ENCODE results near the gene MRPS33.

MRPS33 gene

GRCh38 chr7:140972876-140973829 lies 41.6 kb downstream of the MRPS33 start:
- H3K4ac ChIP-seq (ENCODE audit: low read depth, low read length): no peak overlapping the region
- no peak overlapping the region for H3K4me2 ChIP-seq (ENCODE audit: low read length)
- H3K9ac ChIP-seq (ENCODE audit: low read length): no peak overlapping the region
- H3K79me2 ChIP-seq (ENCODE audit: control insufficient read depth, insufficient read depth, low read length): no peaks in the 10 kb centered on the region
- no peak overlapping the region for H3K27ac ChIP-seq (ENCODE audit: low read depth, low read length)
- no peak overlapping the region for H4K5ac ChIP-seq (ENCODE audit: low read length)
- H3K4me3 ChIP-seq (ENCODE audit: low read length): no peak overlapping the region
- H3K23ac ChIP-seq (ENCODE audit: low read length): no peak overlapping the region
- H2BK15ac ChIP-seq (replicated peaks; ENCODE audit: low read depth): no peak overlapping the region
- H3K56ac ChIP-seq (ENCODE audit: low read length): no peak overlapping the region
- WGBS (ENCODE audit: extremely low coverage, insufficient coverage, low lambda C conversion rate): no CpG with 5 or more reads among the region's 9 CpGs
- no peak for DNase-seq
- H3K18ac ChIP-seq (ENCODE audit: low read length): no peak overlapping the region
- no peak overlapping the region for H4K8ac ChIP-seq (ENCODE audit: low read depth, low read length)
- H2AK5ac ChIP-seq (ENCODE audit: low read length): no peak overlapping the region
- no peaks in the 10 kb centered on the region for H3K79me1 ChIP-seq (ENCODE audit: low read length)
- no peak overlapping the region for H2BK5ac ChIP-seq (ENCODE audit: low read length)
- H3K27me3 ChIP-seq (ENCODE audit: insufficient read depth, low read length, poor library complexity): no peaks in the 10 kb centered on the region
- H2BK120ac ChIP-seq (ENCODE audit: low read depth, low read length): no peak overlapping the region
- no peaks in the 10 kb centered on the region for H3K4me1 ChIP-seq (ENCODE audit: control insufficient read depth, low read depth, low read length)
- no peaks in the 10 kb centered on the region for H3K36me3 ChIP-seq (ENCODE audit: control insufficient read depth, insufficient read depth, low read length)

GRCh38 chr7:140972344-140972743 lies 42.4 kb downstream of the MRPS33 start:
- H3K27ac ChIP-seq (ENCODE audit: low read depth, low read length): no peak overlapping the region
- no peaks in the 10 kb centered on the region for H3K36me3 ChIP-seq (ENCODE audit: control insufficient read depth, insufficient read depth, low read length)

DNA sequence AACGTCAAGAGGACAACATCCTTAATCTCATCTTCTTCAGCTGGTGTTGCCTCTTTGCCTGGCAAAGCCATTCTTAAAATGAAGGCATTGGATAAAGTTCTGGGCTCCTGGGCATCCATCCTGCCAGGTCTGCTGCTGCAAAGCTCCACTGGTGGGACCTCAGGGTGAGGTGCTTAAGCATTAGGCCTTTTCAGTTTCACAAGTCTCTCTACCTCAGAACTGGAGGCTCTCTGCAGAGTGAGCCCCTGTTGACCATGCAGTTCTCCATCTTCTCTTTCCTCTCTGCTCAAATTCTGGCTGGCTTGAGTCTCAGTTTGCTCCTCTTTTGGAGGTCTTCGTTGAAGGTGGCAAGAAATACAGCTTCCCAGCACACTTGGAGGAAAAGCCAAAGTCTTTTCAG lies 47.3 kb downstream of the MRPS33 start:
- no peak overlapping the region for H3K4me3 ChIP-seq (ENCODE audit: low read length)
- no peak overlapping the region for H3K4me2 ChIP-seq (ENCODE audit: low read length)
- H3K27ac ChIP-seq (ENCODE audit: low read depth, low read length): no peak overlapping the region
- H3K36me3 ChIP-seq (ENCODE audit: control insufficient read depth, insufficient read depth, low read length): no peaks in the 10 kb centered on the region
- no peaks in the 10 kb centered on the region for H3K4me1 ChIP-seq (ENCODE audit: control insufficient read depth, low read depth, low read length)
- no peak overlapping the region for H4K8ac ChIP-seq (ENCODE audit: low read depth, low read length)
- WGBS (ENCODE audit: extremely low coverage, insufficient coverage, low lambda C conversion rate): no CpG with 5 or more reads among the region's 2 CpGs
- no peaks in the 10 kb centered on the region for H3K79me2 ChIP-seq (ENCODE audit: control insufficient read depth, insufficient read depth, low read length)
- H3K23ac ChIP-seq (ENCODE audit: low read length): no peak overlapping the region
- H4K5ac ChIP-seq (ENCODE audit: low read length): no peak overlapping the region
- no peak overlapping the region for H3K9ac ChIP-seq (ENCODE audit: low read length)
- no peak overlapping the region for H2BK120ac ChIP-seq (ENCODE audit: low read depth, low read length)
- H3K27me3 ChIP-seq (ENCODE audit: insufficient read depth, low read length, poor library complexity): no peaks in the 10 kb centered on the region
- no peaks in the 10 kb centered on the region for H3K79me1 ChIP-seq (ENCODE audit: low read length)
- no peak overlapping the region for H3K18ac ChIP-seq (ENCODE audit: low read length)
- H3K4ac ChIP-seq (ENCODE audit: low read depth, low read length): no peak overlapping the region
- no peak for DNase-seq
- no peak overlapping the region for H2BK15ac ChIP-seq (replicated peaks; ENCODE audit: low read depth)
- no peak overlapping the region for H3K56ac ChIP-seq (ENCODE audit: low read length)
- H2AK5ac ChIP-seq (ENCODE audit: low read length): no peak overlapping the region
- no peak overlapping the region for H2BK5ac ChIP-seq (ENCODE audit: low read length)

More at GRCh38 chr7:140972344-140972743, 42.4 kb downstream of the MRPS33 start:
- H2BK120ac ChIP-seq (ENCODE audit: low read depth, low read length): no peak overlapping the region
- H2BK15ac ChIP-seq (replicated peaks; ENCODE audit: low read depth): no peak overlapping the region
- H3K23ac ChIP-seq (ENCODE audit: low read length): no peak overlapping the region
- H2AK5ac ChIP-seq (ENCODE audit: low read length): no peak overlapping the region
- H4K5ac ChIP-seq (ENCODE audit: low read length): no peak overlapping the region
- no peak overlapping the region for H4K8ac ChIP-seq (ENCODE audit: low read depth, low read length)
- no peaks in the 10 kb centered on the region for H3K4me1 ChIP-seq (ENCODE audit: control insufficient read depth, low read depth, low read length)
- H3K79me1 ChIP-seq (ENCODE audit: low read length): no peaks in the 10 kb centered on the region
- no peak overlapping the region for H3K9ac ChIP-seq (ENCODE audit: low read length)
- no CpG with 5 or more reads among the region's 2 CpGs for WGBS (ENCODE audit: extremely low coverage, insufficient coverage, low lambda C conversion rate)
- H2BK5ac ChIP-seq (ENCODE audit: low read length): no peak overlapping the region
- H3K4ac ChIP-seq (ENCODE audit: low read depth, low read length): no peak overlapping the region
- no peaks in the 10 kb centered on the region for H3K27me3 ChIP-seq (ENCODE audit: insufficient read depth, low read length, poor library complexity)
- DNase-seq: no peak
- no peak overlapping the region for H3K56ac ChIP-seq (ENCODE audit: low read length)
- H3K4me2 ChIP-seq (ENCODE audit: low read length): no peak overlapping the region
- no peaks in the 10 kb centered on the region for H3K79me2 ChIP-seq (ENCODE audit: control insufficient read depth, insufficient read depth, low read length)
- no peak overlapping the region for H3K4me3 ChIP-seq (ENCODE audit: low read length)
- H3K18ac ChIP-seq (ENCODE audit: low read length): no peak overlapping the region

DNA sequence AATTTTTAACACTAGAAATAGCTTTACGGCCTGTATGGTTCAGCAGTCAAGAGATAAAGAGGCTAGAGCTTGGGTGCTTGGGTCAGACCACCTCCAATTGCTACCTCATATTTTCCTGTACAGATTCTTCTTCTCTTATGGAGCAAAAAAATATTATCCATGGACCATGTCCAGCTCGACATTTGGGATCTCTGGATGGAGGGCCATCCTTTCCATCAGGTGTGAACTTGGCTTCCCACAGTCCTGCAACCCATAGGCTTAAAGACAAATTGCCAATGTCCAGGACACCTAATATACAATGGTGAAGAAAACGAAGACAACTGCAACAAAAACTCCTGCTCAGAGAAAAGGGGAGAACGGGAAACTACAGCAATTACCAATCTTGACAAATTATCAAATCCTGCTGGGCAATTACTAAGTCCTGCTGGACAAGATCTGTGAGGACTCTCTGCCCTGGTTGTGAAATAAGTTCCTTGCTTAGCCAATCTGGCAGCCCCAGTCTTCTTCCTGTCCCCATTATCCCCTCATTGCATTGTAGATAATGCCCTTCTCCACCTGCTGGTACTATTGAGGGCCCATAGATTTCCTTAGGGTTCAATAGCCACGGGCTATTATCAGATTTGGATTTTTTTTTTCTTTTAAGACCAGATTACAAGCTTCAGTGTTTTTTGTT lies 48.1 kb downstream of the MRPS33 start:
- no peaks in the 10 kb centered on the region for H3K79me1 ChIP-seq (ENCODE audit: low read length)
- no peaks in the 10 kb centered on the region for H3K4me1 ChIP-seq (ENCODE audit: control insufficient read depth, low read depth, low read length)
- H3K9ac ChIP-seq (ENCODE audit: low read length): no peak overlapping the region
- no peaks in the 10 kb centered on the region for H3K79me2 ChIP-seq (ENCODE audit: control insufficient read depth, insufficient read depth, low read length)
- H3K36me3 ChIP-seq (ENCODE audit: control insufficient read depth, insufficient read depth, low read length): no peaks in the 10 kb centered on the region
- no peak overlapping the region for H3K4ac ChIP-seq (ENCODE audit: low read depth, low read length)
- no peak overlapping the region for H3K27ac ChIP-seq (ENCODE audit: low read depth, low read length)
- H3K56ac ChIP-seq (ENCODE audit: low read length): no peak overlapping the region
- no peak overlapping the region for H4K8ac ChIP-seq (ENCODE audit: low read depth, low read length)
- no CpG with 5 or more reads among the region's 5 CpGs for WGBS (ENCODE audit: extremely low coverage, insufficient coverage, low lambda C conversion rate)
- H3K27me3 ChIP-seq (ENCODE audit: insufficient read depth, low read length, poor library complexity): no peaks in the 10 kb centered on the region
- H4K5ac ChIP-seq (ENCODE audit: low read length): no peak overlapping the region
- no peak overlapping the region for H3K4me3 ChIP-seq (ENCODE audit: low read length)
- no peak overlapping the region for H3K18ac ChIP-seq (ENCODE audit: low read length)
- H3K4me2 ChIP-seq (ENCODE audit: low read length): no peak overlapping the region
- no peak overlapping the region for H2AK5ac ChIP-seq (ENCODE audit: low read length)
- no peak overlapping the region for H2BK120ac ChIP-seq (ENCODE audit: low read depth, low read length)
- DNase-seq: peak; percentile 2
- H2BK15ac ChIP-seq (replicated peaks; ENCODE audit: low read depth): no peak overlapping the region
- H3K23ac ChIP-seq (ENCODE audit: low read length): no peak overlapping the region
- H2BK5ac ChIP-seq (ENCODE audit: low read length): no peak overlapping the region

- H3K4ac ChIP-seq (ENCODE audit: low read depth, low read length): no peak overlapping the region
- no peaks in the 10 kb centered on the region for H3K79me2 ChIP-seq (ENCODE audit: control insufficient read depth, insufficient read depth, low read length)
- H4K8ac ChIP-seq (ENCODE audit: low read depth, low read length): no peak overlapping the region
- no peaks in the 10 kb centered on the region for H3K36me3 ChIP-seq (ENCODE audit: control insufficient read depth, insufficient read depth, low read length)
- WGBS (ENCODE audit: extremely low coverage, insufficient coverage, low lambda C conversion rate): no CpG with 5 or more reads among the region's 4 CpGs
- DNase-seq: no peak
- no peak overlapping the region for H2AK5ac ChIP-seq (ENCODE audit: low read length)
- H3K23ac ChIP-seq (ENCODE audit: low read length): no peak overlapping the region
- no peak overlapping the region for H3K27ac ChIP-seq (ENCODE audit: low read depth, low read length)
- no peaks in the 10 kb centered on the region for H3K79me1 ChIP-seq (ENCODE audit: low read length)
- no peak overlapping the region for H4K5ac ChIP-seq (ENCODE audit: low read length)
- H3K18ac ChIP-seq (ENCODE audit: low read length): no peak overlapping the region
- H2BK5ac ChIP-seq (ENCODE audit: low read length): no peak overlapping the region
- no peaks in the 10 kb centered on the region for H3K27me3 ChIP-seq (ENCODE audit: insufficient read depth, low read length, poor library complexity)
- no peak overlapping the region for H3K4me2 ChIP-seq (ENCODE audit: low read length)
- H3K56ac ChIP-seq (ENCODE audit: low read length): no peak overlapping the region
- no peak overlapping the region for H3K4me3 ChIP-seq (ENCODE audit: low read length)
- H3K9ac ChIP-seq (ENCODE audit: low read length): no peak overlapping the region
- H2BK120ac ChIP-seq (ENCODE audit: low read depth, low read length): no peak overlapping the region
- no peaks in the 10 kb centered on the region for H3K4me1 ChIP-seq (ENCODE audit: control insufficient read depth, low read depth, low read length)
- no peak overlapping the region for H2BK15ac ChIP-seq (replicated peaks; ENCODE audit: low read depth)
Observed at GRCh38 chr7:140961117-140961516, 53.6 kb downstream of the MRPS33 start.
